ENCODE data around the gene ATAD3C.
"Not testable (repeated sequence)": the region's sequence is repeated elsewhere in the genome, so short reads cannot be mapped to it uniquely, and the experiment has no call there.

The ATAD3C gene

GRCh38 chr1:1417825-1418463 is 31.5 kb upstream of the ATAD3C start:
- peak overlapping the region in 10 of 21 experiments; percentile 16 to 77 (median 58) for H3K27ac ChIP-seq
- H3K4me3 ChIP-seq = not testable (repeated sequence)

- Histone ChIP-seq H3K4me3 (no peak overlapping the region), H3K27ac (peak overlapping the region in 12 of 21 experiments; percentile 16 to 77 (median 58))
Observed at GRCh38 chr1:1418464-1419362, 30.8 kb upstream of the ATAD3C start.

- peak overlapping the region in 3 of 7 experiments; percentile 21 to 44 (median 23) for H3K4me3 ChIP-seq
- H3K27ac ChIP-seq = peak overlapping the region in 15 of 21 experiments; percentile 26 to 79 (median 72)
Observed at GRCh38 chr1:1419363-1419812, 30.1 kb upstream of the ATAD3C start.

GRCh38 chr1:1419813-1420653 is 29.5 kb upstream of the ATAD3C start:
- Histone ChIP-seq H3K4me3 (peak overlapping the region; percentile 13 to 44 (median 23)), H3K27ac (peak overlapping the region in 17 of 21 experiments; percentile 18 to 79 (median 68))

GRCh38 chr1:1420654-1421141 is 28.8 kb upstream of the ATAD3C start:
- Histone ChIP-seq H3K27ac (peak overlapping the region in 14 of 21 experiments; percentile 11 to 72 (median 51)), H3K4me3 (peak overlapping the region; percentile 13 to 44 (median 20))

- Histone ChIP-seq H3K27ac (peak within 1 kb of the TSS in 15 of 21 experiments; percentile 11 to 72 (median 56)), H3K4me3 (peak within 1 kb of the TSS; percentile 13 to 44 (median 20))
Observed at GRCh38 chr1:1421147-1421906, 28.2 kb upstream of the ATAD3C start, which contains the start of gene ANKRD65. ANKRD65 (minus strand) TSS chr1:1421276; CDS start chr1:1421005, 271 bp downstream.

- no peak overlapping the region for H3K4me3 ChIP-seq
- H3K27ac ChIP-seq = peak overlapping the region in 9 of 21 experiments; percentile 5 to 68 (median 47)
Observed at GRCh38 chr1:1421907-1422464, 27.5 kb upstream of the ATAD3C start.

GRCh38 chr1:1422465-1423244 is 26.8 kb upstream of the ATAD3C start:
- Histone ChIP-seq H3K4me3 (no peak overlapping the region), H3K27ac (peak overlapping the region in 8 of 21 experiments; percentile 4 to 68 (median 18))

- peak overlapping the region in 1 of 21 experiments; percentile 17 for H3K27ac ChIP-seq
Observed at GRCh38 chr1:1423245-1423597, 26.3 kb upstream of the ATAD3C start.

GRCh38 chr1:1424707-1425106 is 24.8 kb upstream of the ATAD3C start:
- H3K4me3 ChIP-seq = no peak overlapping the region
- no peak overlapping the region for H3K27ac ChIP-seq

More at GRCh38 chr1:1423245-1423597, 26.3 kb upstream of the ATAD3C start:
- H3K4me3 ChIP-seq = no peak overlapping the region

- H3K27ac ChIP-seq = no peak overlapping the region
- no peak overlapping the region for H3K4me3 ChIP-seq
Observed at GRCh38 chr1:1425426-1425752, 24.1 kb upstream of the ATAD3C start.

- Histone ChIP-seq H3K4me3 (no peak overlapping the region), H3K27ac (peak overlapping the region in 2 of 21 experiments; percentile 23 to 35)
Observed at GRCh38 chr1:1425753-1426495, 23.6 kb upstream of the ATAD3C start.

- peak overlapping the region in 2 of 21 experiments; percentile 23 to 35 for H3K27ac ChIP-seq
- peak overlapping the region in 1 of 7 experiments; percentile 47 for H3K4me3 ChIP-seq
Observed at GRCh38 chr1:1426496-1427105, 22.9 kb upstream of the ATAD3C start.

GRCh38 chr1:1427106-1427819 is 22.2 kb upstream of the ATAD3C start:
- Histone ChIP-seq H3K27ac (peak overlapping the region in 11 of 21 experiments; percentile 22 to 81 (median 69)), H3K4me3 (peak overlapping the region; percentile 12 to 47 (median 33))

- Histone ChIP-seq H3K4me3 (peak overlapping the region; percentile 12 to 47 (median 33)), H3K27ac (peak overlapping the region in 11 of 21 experiments; percentile 22 to 81 (median 69))
Observed at GRCh38 chr1:1427820-1428148, 21.7 kb upstream of the ATAD3C start.

GRCh38 chr1:1428174-1428573 is 21.3 kb upstream of the ATAD3C start:
- peak overlapping the region in 2 of 21 experiments; percentile 5 to 25 for H3K27ac ChIP-seq
- H3K4me3 ChIP-seq = no peak overlapping the region

All from skin epidermis (tissue), 12 donors.